IPS-18a (cell line): Measurements from ENCODE around the gene FOXF2.

Source experiments
- H3K27ac ChIP-seq: one replicate; pipeline ENCODE4 v1.5.1; 2013; ENCODE audit warnings: low read length
- H3K27me3 ChIP-seq: one replicate; pipeline ENCODE4 v1.6.1; 2013; ENCODE audit warnings: mild to moderate bottlenecking, low read length; ENCODE audit not compliant: control insufficient read depth, insufficient read depth
- H3K36me3 ChIP-seq: one replicate; pipeline ENCODE4 v1.6.1; 2013; ENCODE audit warnings: low read depth, low read length; ENCODE audit not compliant: control insufficient read depth
- H3K4me1 ChIP-seq: one replicate; pipeline ENCODE4 v1.6.1; 2013; ENCODE audit warnings: low read depth, low read length; ENCODE audit not compliant: control insufficient read depth
- H3K4me3 ChIP-seq: one replicate; pipeline ENCODE4 v1.5.1; 2013; ENCODE audit warnings: low read length
- H3K9ac ChIP-seq: one replicate; pipeline ENCODE4 v1.6.1; 2013; ENCODE audit warnings: mild to moderate bottlenecking, low read length, moderate library complexity
- H3K9me3 ChIP-seq: one replicate; pipeline ENCODE4 v1.6.1; 2013; ENCODE audit warnings: low read depth, low read length; ENCODE audit not compliant: control insufficient read depth

FOXF2 gene

DNA sequence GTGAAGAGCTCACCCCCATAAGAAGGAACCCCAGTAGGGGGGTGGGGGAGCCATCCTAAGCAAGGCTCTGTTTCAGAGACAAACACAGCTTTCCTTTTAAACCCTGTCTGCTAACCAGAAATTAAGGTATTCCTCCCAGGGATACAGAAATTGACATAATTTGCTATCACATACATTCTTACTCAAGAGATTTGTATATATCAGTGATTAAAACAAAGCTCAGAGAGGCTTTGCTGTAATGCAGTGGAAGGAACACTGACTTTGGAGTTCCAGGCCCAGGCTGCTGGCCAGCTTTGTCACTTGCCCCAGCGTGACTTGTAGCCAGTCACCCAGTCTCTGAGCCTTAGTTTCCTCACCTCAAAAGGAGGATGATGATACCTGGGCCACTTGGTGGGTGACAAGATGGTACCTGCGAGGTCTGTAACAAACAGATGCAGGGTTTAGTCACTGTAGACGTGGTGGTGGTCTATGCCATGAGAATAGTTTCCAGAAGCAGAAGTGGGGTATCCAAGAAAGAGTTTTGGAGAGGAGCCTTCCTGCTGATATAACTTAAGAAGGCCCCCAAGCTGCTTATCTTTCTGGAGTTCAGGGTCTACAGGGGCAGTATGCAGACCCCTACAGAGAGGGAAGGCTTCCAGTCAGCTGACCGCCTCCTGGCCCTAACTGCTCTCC lies 3.2 kb upstream of the FOXF2 start:
- peaks cover 8% of the 10 kb centered on the region for H3K4me1 ChIP-seq
- peaks cover 94% of the 10 kb centered on the region for H3K27me3 ChIP-seq
- H3K27ac ChIP-seq = no peak overlapping the region
- H3K36me3 ChIP-seq = no peaks in the 10 kb centered on the region
- no peak overlapping the region for H3K4me3 ChIP-seq
- H3K9me3 ChIP-seq = no peaks in the 10 kb centered on the region
- H3K9ac ChIP-seq = no peak overlapping the region

- H3K36me3 ChIP-seq = no peaks in the 10 kb centered on the region
- peaks cover 5% of the 10 kb centered on the region for H3K4me1 ChIP-seq
- H3K4me3 ChIP-seq = no peak overlapping the region
- H3K27me3 ChIP-seq = peaks cover 94% of the 10 kb centered on the region
- no peak overlapping the region for H3K27ac ChIP-seq
- no peak overlapping the region for H3K9ac ChIP-seq
- H3K9me3 ChIP-seq = no peaks in the 10 kb centered on the region
Measured at GRCh38 chr6:1387538-1387875, 1.9 kb upstream of the FOXF2 start.

DNA sequence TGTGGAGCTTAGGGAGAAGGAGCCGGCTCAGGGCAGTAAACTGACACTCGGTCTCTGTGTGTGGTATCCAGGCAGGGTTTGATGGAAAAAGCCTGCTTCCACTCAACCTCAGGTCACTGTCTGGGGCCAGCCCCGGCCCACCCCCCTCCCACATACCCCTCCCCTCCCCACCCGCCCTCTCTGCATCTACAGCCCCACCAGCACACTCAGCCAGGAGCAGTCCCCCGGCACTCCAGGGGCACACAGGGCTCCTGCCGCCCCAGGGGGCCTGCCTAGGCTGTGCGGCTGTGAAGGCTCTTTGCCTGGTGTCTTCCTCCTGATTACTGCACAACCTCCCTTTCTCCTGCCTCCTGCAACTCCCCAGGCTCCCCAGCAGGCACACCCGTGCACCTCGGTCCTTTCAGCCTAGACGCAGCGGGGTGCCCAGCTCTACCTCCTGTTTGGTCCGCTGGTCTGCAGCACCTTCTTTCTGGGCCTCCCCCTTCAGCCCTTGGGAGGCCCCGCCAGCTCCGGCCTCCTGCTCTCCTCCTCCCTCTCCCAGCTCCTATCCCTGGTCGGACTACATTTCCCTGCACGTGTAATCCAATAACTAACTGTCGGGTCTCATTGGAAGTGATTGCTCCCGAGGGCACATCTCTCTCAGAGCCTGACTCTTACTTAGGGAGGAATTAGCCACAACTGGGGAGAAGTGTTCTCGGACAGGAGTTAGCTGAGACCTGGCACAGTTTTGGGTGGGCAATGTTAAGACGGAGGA lies 1.3 kb upstream of the FOXF2 start:
- Histone ChIP-seq H3K27ac (no peak overlapping the region), H3K4me1 (peaks cover 4% of the 10 kb centered on the region), H3K36me3 (no peaks in the 10 kb centered on the region), H3K9ac (no peak overlapping the region), H3K4me3 (no peak overlapping the region), H3K27me3 (peaks cover 94% of the 10 kb centered on the region), H3K9me3 (no peaks in the 10 kb centered on the region)

GRCh38 chr6:1388630-1389368 lies 577 bp upstream of the FOXF2 start:
- Histone ChIP-seq H3K27me3 (peaks cover 94% of the 10 kb centered on the region), H3K36me3 (no peaks in the 10 kb centered on the region), H3K27ac (no peak overlapping the region), H3K9me3 (no peaks in the 10 kb centered on the region), H3K9ac (no peak overlapping the region), H3K4me1 (peaks cover 4% of the 10 kb centered on the region), H3K4me3 (peak overlapping the region; percentile 14)

DNA sequence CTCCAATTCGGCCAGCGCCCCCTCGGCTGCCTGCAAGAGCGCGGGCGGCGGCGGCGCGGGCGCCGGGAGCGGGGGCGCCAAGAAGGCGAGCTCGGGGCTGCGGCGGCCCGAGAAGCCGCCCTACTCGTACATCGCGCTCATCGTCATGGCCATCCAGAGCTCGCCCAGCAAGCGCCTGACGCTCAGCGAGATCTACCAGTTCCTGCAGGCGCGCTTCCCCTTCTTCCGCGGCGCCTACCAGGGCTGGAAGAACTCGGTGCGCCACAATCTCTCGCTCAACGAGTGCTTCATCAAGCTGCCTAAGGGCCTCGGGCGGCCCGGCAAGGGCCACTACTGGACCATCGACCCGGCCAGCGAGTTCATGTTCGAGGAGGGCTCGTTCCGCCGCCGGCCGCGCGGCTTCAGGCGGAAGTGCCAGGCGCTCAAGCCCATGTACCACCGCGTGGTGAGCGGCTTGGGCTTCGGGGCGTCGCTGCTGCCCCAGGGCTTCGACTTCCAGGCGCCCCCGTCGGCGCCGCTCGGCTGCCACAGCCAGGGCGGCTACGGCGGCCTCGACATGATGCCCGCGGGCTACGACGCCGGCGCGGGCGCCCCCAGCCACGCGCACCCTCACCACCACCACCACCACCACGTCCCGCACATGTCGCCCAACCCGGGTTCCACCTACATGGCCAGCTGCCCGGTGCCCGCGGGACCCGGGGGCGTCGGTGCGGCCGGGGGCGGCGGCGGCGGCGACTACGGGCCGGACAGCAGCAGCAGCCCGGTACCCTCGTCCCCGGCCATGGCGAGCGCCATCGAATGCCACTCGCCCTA lies 963 bp downstream of the FOXF2 start:
- Histone ChIP-seq H3K9ac (no peak overlapping the region), H3K4me1 (no peaks in the 10 kb centered on the region), H3K27me3 (peaks cover 94% of the 10 kb centered on the region), H3K4me3 (peak overlapping the region; percentile 31), H3K27ac (no peak overlapping the region), H3K9me3 (no peaks in the 10 kb centered on the region), H3K36me3 (no peaks in the 10 kb centered on the region)

GRCh38 chr6:1390946-1391799 lies 1.8 kb downstream of the FOXF2 start:
- Histone ChIP-seq H3K9ac (no peak overlapping the region), H3K27ac (no peak overlapping the region), H3K9me3 (no peaks in the 10 kb centered on the region), H3K27me3 (peaks cover 94% of the 10 kb centered on the region), H3K4me3 (no peak overlapping the region), H3K36me3 (no peaks in the 10 kb centered on the region), H3K4me1 (no peaks in the 10 kb centered on the region)

DNA sequence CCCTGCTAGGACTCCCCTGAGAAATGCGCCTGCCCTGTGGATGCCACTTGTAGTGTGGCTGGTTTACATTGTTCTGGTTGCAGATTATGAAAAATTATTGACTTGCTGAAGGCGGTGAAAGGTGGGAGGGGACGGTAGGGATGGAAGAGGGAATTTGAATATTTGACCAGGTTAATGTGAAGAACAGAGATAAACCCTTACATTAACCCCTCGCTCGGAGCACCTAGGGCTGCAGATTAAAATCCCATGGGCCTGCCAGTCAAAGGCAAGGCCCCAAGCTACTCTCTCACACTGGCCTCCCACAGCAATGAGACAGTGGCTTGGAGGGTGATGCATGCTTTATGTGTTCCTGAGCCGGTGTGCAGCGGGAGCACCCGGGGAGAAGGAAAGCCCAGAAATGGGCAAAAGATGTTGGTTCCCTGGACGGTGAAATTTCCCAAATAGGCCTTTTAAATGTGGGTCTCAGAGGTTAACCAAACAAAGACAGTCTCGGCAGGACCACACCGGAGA lies 2.5 kb downstream of the FOXF2 start:
- H3K9ac ChIP-seq = no peak overlapping the region
- H3K36me3 ChIP-seq = no peaks in the 10 kb centered on the region
- no peak overlapping the region for H3K27ac ChIP-seq
- H3K27me3 ChIP-seq = peaks cover 94% of the 10 kb centered on the region
- H3K4me3 ChIP-seq = no peak overlapping the region
- H3K4me1 ChIP-seq = no peaks in the 10 kb centered on the region
- no peaks in the 10 kb centered on the region for H3K9me3 ChIP-seq

DNA sequence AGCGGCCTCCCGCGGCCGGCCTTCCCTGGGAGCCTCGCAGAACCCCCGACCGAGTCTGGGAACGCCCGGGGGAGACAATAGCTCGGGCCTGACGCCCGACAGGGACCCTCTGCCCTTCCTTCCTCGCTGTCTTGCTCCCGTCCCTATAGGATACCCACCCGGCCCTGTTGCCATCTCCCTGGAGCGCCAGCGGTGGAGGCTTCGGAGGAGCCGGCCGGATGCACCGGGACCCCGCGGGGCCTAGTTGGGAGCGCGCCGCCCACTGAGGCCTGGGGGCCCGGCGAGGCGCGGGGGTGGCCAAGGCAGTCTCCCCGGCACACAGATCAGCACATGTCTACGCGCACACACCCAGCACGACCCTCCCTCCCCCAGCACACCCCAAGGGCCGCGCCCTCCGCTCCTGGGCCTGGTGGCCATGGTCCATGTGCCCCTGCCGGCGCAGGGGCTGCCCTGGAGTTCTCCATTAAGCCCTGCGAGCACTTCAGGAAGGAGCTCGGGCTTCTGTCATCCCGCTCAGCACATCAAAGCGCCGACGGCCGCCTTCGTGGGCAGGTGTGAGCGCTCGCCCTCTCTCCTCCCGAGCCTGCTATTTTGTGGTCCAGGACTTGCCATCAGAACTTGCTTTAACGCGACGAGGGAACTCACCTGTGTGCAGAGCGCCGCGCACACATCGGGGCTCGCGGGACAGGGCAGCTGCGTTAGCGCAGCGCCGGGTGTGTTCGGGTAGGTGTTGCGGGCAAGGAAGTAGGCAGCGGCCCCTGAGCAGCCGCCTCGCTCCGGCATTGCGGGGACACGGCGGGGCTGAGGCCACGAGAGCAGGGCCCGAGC lies 3.7 kb downstream of the FOXF2 start:
- H3K9ac ChIP-seq = no peak overlapping the region

GRCh38 chr6:1393641-1394283 lies 4.4 kb downstream of the FOXF2 start:
- no peaks in the 10 kb centered on the region for H3K9me3 ChIP-seq
- H3K27me3 ChIP-seq = peaks cover 94% of the 10 kb centered on the region
- no peak overlapping the region for H3K9ac ChIP-seq
- no peak overlapping the region for H3K4me3 ChIP-seq
- H3K4me1 ChIP-seq = no peaks in the 10 kb centered on the region
- no peak overlapping the region for H3K27ac ChIP-seq
- H3K36me3 ChIP-seq = no peaks in the 10 kb centered on the region

More for the DNA sequence above, 3.7 kb downstream of the FOXF2 start:
- Histone ChIP-seq H3K4me1 (no peaks in the 10 kb centered on the region), H3K4me3 (no peak overlapping the region), H3K9me3 (no peaks in the 10 kb centered on the region), H3K27me3 (peaks cover 94% of the 10 kb centered on the region), H3K36me3 (no peaks in the 10 kb centered on the region), H3K27ac (no peak overlapping the region)
